GM12892 (cell line): ENCODE data around the gene NDFIP2.
"Not testable (repeated sequence)": the region's sequence is repeated elsewhere in the genome, so short reads cannot be mapped to it uniquely, and the experiment has no call there.

Experiments
- DNase-seq: peaks from one replicate; pipeline ENCODE4 v3.0.0; 2011; ENCODE audit not compliant: insufficient read length
- FAIRE-seq: peaks from 2 replicates; lab custom pipeline; 2011; peaks lifted over from hg19 to GRCh38; lab: Jason Lieb, UNC
- POLR2A ChIP-seq: IDR thresholded peaks from 2 replicates; pipeline ENCODE4 v1.6.1; 2011; ENCODE audit warnings: low read depth, low read length, control low read depth
- POLR2AphosphoS5 ChIP-seq: IDR thresholded peaks from 2 replicates; pipeline ENCODE4 v1.6.1; 2011; ENCODE audit warnings: low read depth, low read length, control low read depth
- TAF1 ChIP-seq: IDR thresholded peaks from 2 replicates; pipeline ENCODE4 v1.6.1; 2011; ENCODE audit warnings: low read depth, mild to moderate bottlenecking, control low read depth, low read length, borderline replicate concordance

Gene NDFIP2

GRCh38 chr13:79589603-79590393 is 108.8 kb downstream of the NDFIP2 start:
- TF ChIP-seq POLR2AphosphoS5 (no peak), TAF1 (no peak), POLR2A (no peak)
- FAIRE-seq (no peak), DNase-seq (no peak)

- TF ChIP-seq TAF1 (no peak), POLR2AphosphoS5 (no peak), POLR2A (no peak)
- DNase-seq (no peak), FAIRE-seq (no peak)
Observed at GRCh38 chr13:79590394-79590676, 109.4 kb downstream of the NDFIP2 start.

GRCh38 chr13:79591493-79591892 is 110.5 kb downstream of the NDFIP2 start:
- TF ChIP-seq POLR2AphosphoS5 (no peak), TAF1 (no peak), POLR2A (no peak)
- DNase-seq (no peak), FAIRE-seq (no peak)

- FAIRE-seq, result no peak
- TF ChIP-seq POLR2AphosphoS5, result no peak
- TF ChIP-seq TAF1, result no peak
- TF ChIP-seq POLR2A, result no peak
- DNase-seq, result no peak
Observed at GRCh38 chr13:79593121-79593520, 112.2 kb downstream of the NDFIP2 start.

GRCh38 chr13:79593641-79594275 is 112.8 kb downstream of the NDFIP2 start:
- TF ChIP-seq TAF1, result no peak
- no peak for TF ChIP-seq POLR2AphosphoS5
- no peak for TF ChIP-seq POLR2A
- DNase-seq, result no peak

GRCh38 chr13:79600146-79600545 is 119.2 kb downstream of the NDFIP2 start:
- not testable (repeated sequence) for FAIRE-seq, DNase-seq

More at GRCh38 chr13:79593641-79594275, 112.8 kb downstream of the NDFIP2 start:
- no peak for FAIRE-seq

GRCh38 chr13:79602936-79603335 is 122.0 kb downstream of the NDFIP2 start:
- TF ChIP-seq POLR2A (no peak), POLR2AphosphoS5 (no peak), TAF1 (no peak)
- DNase-seq (no peak), FAIRE-seq (no peak)

- no peak for FAIRE-seq
- TF ChIP-seq POLR2A (no peak), POLR2AphosphoS5 (no peak)
- no peak for DNase-seq
Observed at GRCh38 chr13:79604752-79605151, 123.8 kb downstream of the NDFIP2 start.
